OCI-LY7 (cell line): ENCODE results near the gene ACSF2. TPM values are rescaled to one million over a fixed set of nuclear protein-coding genes. Genes with fewer than 3 reads are reported as not detected.
"Not testable (repeated sequence)": the region's sequence is repeated elsewhere in the genome, so short reads cannot be mapped to it uniquely, and the experiment has no call there.

Source experiments
- BruUV-seq: library from RNA; stranded (reverse); fragments of 400-500 nt; replicated peaks from 2 replicates; lab custom pipeline; 2021; lab: Mats Ljungman, UMichigan
- CTCF ChIA-PET: fragments of 300-600 bp; sonication (Branson Sonifier 250); formaldehyde crosslinking; loops from one replicate; lab custom pipeline; 2022; ENCODE audit warnings: antibody characterized with exemption; ENCODE audit not compliant: unreplicated experiment; lab: Charles Lee
- POLR2A ChIA-PET: fragments of 300-600 bp; sonication (Branson Sonifier 250); formaldehyde crosslinking; loops from one replicate; lab custom pipeline; 2022; ENCODE audit warnings: antibody characterized with exemption; lab: Charles Lee
- DNase-seq: peaks from one replicate; pipeline ENCODE4 v3.0.0-alpha.2; 2015; ENCODE audit warnings: low spot score
- H2AFZ ChIP-seq: fragments of 200-600 bp; sonication (generic), shearing (Covaris generic); 2 replicates; pipeline ENCODE4 v1.6.1; 2014; ENCODE audit warnings: mild to moderate bottlenecking, antibody characterized with exemption, low read length, moderate library complexity
- H3K27ac ChIP-seq: fragments of 200-600 bp; sonication (generic); 2 replicates; pipeline ENCODE4 v1.5.1; 2014; ENCODE audit warnings: mixed run types, low read depth, mild to moderate bottlenecking, moderate library complexity, low read length, inconsistent platforms; ENCODE audit not compliant: poor library complexity, severe bottlenecking
- H3K36me3 ChIP-seq: fragments of 200-600 bp; sonication (generic); 2 replicates; pipeline ENCODE4 v1.6.1; 2014; ENCODE audit warnings: mild to moderate bottlenecking, antibody characterized with exemption, low read length, moderate library complexity, mixed read lengths; ENCODE audit not compliant: insufficient read depth
- H3K4me1 ChIP-seq: fragments of 200-600 bp; sonication (generic); 2 replicates; pipeline ENCODE4 v1.5.1; 2014; ENCODE audit warnings: mild to moderate bottlenecking, low read length; ENCODE audit not compliant: insufficient read depth, poor library complexity, severe bottlenecking
- H3K4me2 ChIP-seq: fragments of 200-600 bp; sonication (generic); 2 replicates; pipeline ENCODE4 v1.6.1; 2014; ENCODE audit warnings: mild to moderate bottlenecking, low read length
- H3K4me3 ChIP-seq: fragments of 200-600 bp; sonication (generic); 2 replicates; pipeline ENCODE4 v1.5.1; 2014; ENCODE audit warnings: mild to moderate bottlenecking, low read depth, low read length; ENCODE audit not compliant: poor library complexity, severe bottlenecking
- H3K79me2 ChIP-seq: fragments of 200-600 bp; sonication (generic); 2 replicates; pipeline ENCODE4 v1.6.1; 2016; ENCODE audit warnings: low read depth, mild to moderate bottlenecking, low read length, moderate library complexity, mixed read lengths; ENCODE audit not compliant: insufficient read depth
- H3K9me2 ChIP-seq: fragments of 200-600 bp; sonication (generic); 2 replicates; pipeline ENCODE4 v1.6.1; 2016; ENCODE audit warnings: mild to moderate bottlenecking, low read length, mixed read lengths; ENCODE audit not compliant: insufficient read depth
- H3K9me3 ChIP-seq: fragments of 200-600 bp; sonication (generic); 2 replicates; pipeline ENCODE4 v1.6.1; 2014; ENCODE audit warnings: mild to moderate bottlenecking, mixed run types, low read length, mixed read lengths
- H4K20me1 ChIP-seq: fragments of 200-600 bp; sonication (generic); 2 replicates; pipeline ENCODE4 v1.6.1; 2014; ENCODE audit warnings: mild to moderate bottlenecking, antibody characterized with exemption, low read length, moderate library complexity, mixed read lengths; ENCODE audit not compliant: insufficient read depth
- EZH2phosphoT487 ChIP-seq: fragments of 200-600 bp; sonication (generic); IDR thresholded peaks from 2 replicates; pipeline ENCODE4 v1.6.1; 2018; ENCODE audit warnings: low read depth, borderline replicate concordance, mild to moderate bottlenecking, mixed run types, antibody characterized with exemption, low read length, moderate library complexity, mixed read lengths
- intact Hi-C: fragments of 100-400 bp; cut with micrococcal nuclease; formaldehyde crosslinking; loops from one replicate; pipeline ENCODE4 v1.10.0; 2022; ENCODE audit not compliant: unreplicated experiment
- total RNA-seq, 2 experiments: library from RNA; depleted of rRNA in 1 of 2; stranded (reverse); fragments of >200 nt in 1 of 2; shearing (Covaris generic) in 1 of 2; gene quantifications; 2 replicates each; pipeline ENCODE4 v1.2.3, GENCODE V29; 2014 to 2022
- TF ChIP-seq, protein P1 (sequence below): fragments of 200-600 bp; sonication (generic); conservative IDR thresholded peaks from 2 replicates; pipeline ENCODE4 v1.5.1; 2014; ENCODE audit warnings: mild to moderate bottlenecking, antibody characterized with exemption, low read length, moderate library complexity, mixed read lengths

Gene ACSF2
- total RNA-seq, 2 experiments from 2014 or later = 38.6 to 42.7 TPM

DNA sequence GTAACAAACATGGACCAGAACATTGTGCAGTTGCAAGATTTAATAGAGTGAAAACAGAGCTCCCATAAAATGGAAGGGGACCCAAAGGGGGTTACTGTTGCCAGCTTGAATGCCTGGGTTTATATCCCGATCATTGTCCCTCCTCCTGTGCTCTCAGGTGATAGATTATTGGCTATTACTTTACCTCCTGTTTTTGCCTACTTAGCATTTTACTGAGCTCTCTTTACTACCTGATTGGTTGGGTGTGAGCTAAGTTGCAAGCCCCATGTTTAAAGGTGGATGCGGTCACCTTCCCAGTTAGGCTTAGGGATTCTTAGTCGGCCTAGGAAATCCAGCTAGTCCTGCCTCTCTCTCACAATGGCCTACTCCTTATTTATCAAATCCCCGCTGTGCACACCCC lies 20.7 kb upstream of the ACSF2 start:
- H4K20me1 ChIP-seq, DNase-seq, H3K79me2 ChIP-seq, CTCF ChIA-PET, H3K27ac ChIP-seq, intact Hi-C loops, BruUV-seq, H3K4me1 ChIP-seq, H2AFZ ChIP-seq, H3K4me3 ChIP-seq, H3K9me2 ChIP-seq, H3K36me3 ChIP-seq, POLR2A ChIA-PET, H3K9me3 ChIP-seq, H3K4me2 ChIP-seq: not testable (repeated sequence)

DNA sequence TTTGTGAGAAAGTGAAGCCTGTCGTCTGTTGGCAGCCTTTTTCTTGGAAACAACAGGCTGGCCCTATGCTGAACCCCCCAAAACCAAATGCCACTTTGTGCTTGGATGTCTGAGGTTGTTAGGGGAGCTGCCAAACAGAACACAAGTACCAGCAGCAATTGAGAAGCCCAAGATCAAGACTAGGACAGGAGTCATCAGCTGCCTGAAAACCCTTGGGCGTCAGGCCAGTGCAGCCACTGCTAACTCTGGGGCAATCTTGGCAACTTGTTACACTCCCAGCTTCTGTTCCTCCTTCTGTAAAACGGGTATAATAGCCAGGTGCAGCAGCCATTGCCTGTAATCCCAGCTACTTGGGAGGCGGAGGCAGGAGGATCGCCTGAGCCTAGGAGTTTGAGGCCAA lies 19.4 kb upstream of the ACSF2 start:
- no peaks in the 10 kb centered on the region for H3K9me3 ChIP-seq
- no peak overlapping the region for H3K4me3 ChIP-seq
- POLR2A ChIA-PET = no interaction called here
- no peaks in the 10 kb centered on the region for H3K36me3 ChIP-seq
- H3K79me2 ChIP-seq = no peaks in the 10 kb centered on the region
- no peaks in the 10 kb centered on the region for H3K4me1 ChIP-seq
- TF ChIP-seq, protein P1, sequence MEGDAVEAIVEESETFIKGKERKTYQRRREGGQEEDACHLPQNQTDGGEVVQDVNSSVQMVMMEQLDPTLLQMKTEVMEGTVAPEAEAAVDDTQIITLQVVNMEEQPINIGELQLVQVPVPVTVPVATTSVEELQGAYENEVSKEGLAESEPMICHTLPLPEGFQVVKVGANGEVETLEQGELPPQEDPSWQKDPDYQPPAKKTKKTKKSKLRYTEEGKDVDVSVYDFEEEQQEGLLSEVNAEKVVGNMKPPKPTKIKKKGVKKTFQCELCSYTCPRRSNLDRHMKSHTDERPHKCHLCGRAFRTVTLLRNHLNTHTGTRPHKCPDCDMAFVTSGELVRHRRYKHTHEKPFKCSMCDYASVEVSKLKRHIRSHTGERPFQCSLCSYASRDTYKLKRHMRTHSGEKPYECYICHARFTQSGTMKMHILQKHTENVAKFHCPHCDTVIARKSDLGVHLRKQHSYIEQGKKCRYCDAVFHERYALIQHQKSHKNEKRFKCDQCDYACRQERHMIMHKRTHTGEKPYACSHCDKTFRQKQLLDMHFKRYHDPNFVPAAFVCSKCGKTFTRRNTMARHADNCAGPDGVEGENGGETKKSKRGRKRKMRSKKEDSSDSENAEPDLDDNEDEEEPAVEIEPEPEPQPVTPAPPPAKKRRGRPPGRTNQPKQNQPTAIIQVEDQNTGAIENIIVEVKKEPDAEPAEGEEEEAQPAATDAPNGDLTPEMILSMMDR = no peak
- TF ChIP-seq EZH2phosphoT487 = no peak
- H4K20me1 ChIP-seq = no peaks in the 10 kb centered on the region
- H3K4me2 ChIP-seq = no peak overlapping the region
- H2AFZ ChIP-seq = no peak overlapping the region
- H3K27ac ChIP-seq = no peak overlapping the region
- no peaks in the 10 kb centered on the region for H3K9me2 ChIP-seq
- DNase-seq = no peak
- intact Hi-C loops = no loop called here
- no TSS peak for BruUV-seq
- CTCF ChIA-PET = interaction anchor here (0.7 kb wide), 1 partner anchor 49 kb away, joined by 4 read pairs; no protein-coding TSS in a partner anchor

DNA sequence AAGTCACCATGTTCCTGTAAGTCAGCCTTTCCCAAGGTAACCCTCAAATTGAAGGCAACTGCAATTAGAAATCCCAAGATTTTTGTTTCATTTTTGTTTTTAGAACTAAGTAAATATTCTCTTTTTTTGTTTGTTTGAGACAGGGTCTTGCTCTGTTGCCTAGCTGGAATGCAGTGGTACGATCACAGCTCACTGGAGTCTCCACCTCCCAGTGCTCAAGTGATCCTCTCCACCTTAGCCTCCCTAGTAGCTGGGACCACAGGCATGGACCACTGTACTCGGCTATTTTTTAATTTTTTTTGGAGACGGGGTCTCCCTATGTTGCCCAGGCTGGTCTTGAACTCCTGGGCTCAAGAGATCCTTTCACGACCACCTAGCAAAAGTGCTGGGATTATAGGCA lies 18.1 kb upstream of the ACSF2 start:
- Histone ChIP-seq H3K4me2 (no peak overlapping the region), H3K4me1 (no peaks in the 10 kb centered on the region), H3K79me2 (no peaks in the 10 kb centered on the region), H3K27ac (no peak overlapping the region), H3K9me2 (no peaks in the 10 kb centered on the region), H2AFZ (no peak overlapping the region), H3K9me3 (no peaks in the 10 kb centered on the region), H3K36me3 (no peaks in the 10 kb centered on the region), H3K4me3 (no peak overlapping the region), H4K20me1 (no peaks in the 10 kb centered on the region)
- intact Hi-C loops = no loop called here
- BruUV-seq = no TSS peak
- DNase-seq = no peak
- CTCF ChIA-PET = no interaction called here
- TF ChIP-seq EZH2phosphoT487 = no peak
- TF ChIP-seq, protein P1 = no peak
- POLR2A ChIA-PET = no interaction called here
